ENCODE measurements around the gene PLA2G15. TPM values are rescaled to one million over a fixed set of nuclear protein-coding genes. Genes with fewer than 3 reads are reported as not detected.

Gene PLA2G15
- polyA plus RNA-seq, 1 of the 3 experiments (the other 2 are of a cell fraction), result 23.9 TPM

GRCh38 chr16:68267612-68268405 is 22.6 kb downstream of the PLA2G15 start:
- Histone ChIP-seq H3K9me3 (no peaks in the 10 kb centered on the region), H3F3A (replicated peaks; ENCODE audit: insufficient read depth) (peaks cover 22% of the 10 kb centered on the region), H3K4me2 (no peak overlapping the region), H3K27me3 (ENCODE audit: insufficient read depth) (no peaks in the 10 kb centered on the region), H2AFZ (ENCODE audit: low read depth) (no peak overlapping the region), H3K79me2 (ENCODE audit: insufficient read depth) (peaks cover 83% of the 10 kb centered on the region), H3K9me2 (no peaks in the 10 kb centered on the region), H3K4me3 (ENCODE audit: low read depth in 2 of 2, low read length in 1 of 2) (no peak overlapping the region), H3K9ac (no peak overlapping the region), H3K36me3 (replicated peaks in 1 of 2; ENCODE audit: control insufficient read depth in 1 of 2, insufficient read depth in 2 of 2, low read length in 1 of 2) (peaks cover 0 to 9% of the 10 kb centered on the region in 2 experiments), H3K27ac (ENCODE audit: low read depth in 2 of 2, low read length in 1 of 2) (no peak overlapping the region), H4K20me1 (ENCODE audit: insufficient read depth) (peaks cover 19% of the 10 kb centered on the region), H3K4me1 (ENCODE audit: control insufficient read depth in 1 of 2, insufficient read depth in 2 of 2, low read depth in 1 of 2, low read length in 1 of 2) (peaks cover 0 to 4% of the 10 kb centered on the region in 2 experiments; a peak in 2 of 4 replicates)
- no peak for DNase-seq
- 90% methylated on average over 6 of the region's 6 CpGs for WGBS (ENCODE audit: low lambda C conversion rate)
- CTCF ChIA-PET, result interaction anchor here (0.8 to 13.8 kb wide), 4 partner anchors 16 to 174 kb away, joined by 3 to 355 read pairs (median 4); no protein-coding TSS in a partner anchor
- POLR2A ChIA-PET, result no interaction called here
- TF ChIP-seq RFX5 (IDR thresholded peaks at IDR 0.05; ENCODE audit: low read length), result no peak
- no peak for TF ChIP-seq NRF1 (IDR thresholded peaks at IDR 0.05; ENCODE audit: low read depth, low read length)
- TF ChIP-seq ZBTB33 (IDR thresholded peaks at IDR 0.05; ENCODE audit: borderline replicate concordance, low read depth), result no peak
- no peak for TF ChIP-seq POLR2AphosphoS5 (IDR thresholded peaks at IDR 0.05; ENCODE audit: low read depth, low read length)
- TF ChIP-seq SIN3A (IDR thresholded peaks at IDR 0.05; ENCODE audit: borderline replicate concordance, low read depth, low read length), result no peak
- no peak for TF ChIP-seq EP300 (IDR thresholded peaks at IDR 0.05; ENCODE audit: borderline replicate concordance in 1 of 2, low read depth in 1 of 2, low read length in 1 of 2)
- TF ChIP-seq NFIC (IDR thresholded peaks at IDR 0.05; ENCODE audit: borderline replicate concordance), result no peak
- TF ChIP-seq REST (IDR thresholded peaks at IDR 0.05; ENCODE audit: low read depth, low read length), result no peak
- no peak for TF ChIP-seq RXRA (IDR thresholded peaks at IDR 0.05; ENCODE audit: borderline replicate concordance, low read depth)
- TF ChIP-seq CTCF (IDR thresholded peaks at IDR 0.05), result no peak
- no peak for TF ChIP-seq ELF1 (IDR thresholded peaks at IDR 0.05)
- no peak for TF ChIP-seq USF1 (IDR thresholded peaks at IDR 0.05; ENCODE audit: borderline replicate concordance, low read depth)
- TF ChIP-seq YY1 (IDR thresholded peaks at IDR 0.05; ENCODE audit: low read depth), result no peak
- no peak for TF ChIP-seq USF2 (IDR thresholded peaks at IDR 0.05; ENCODE audit: borderline replicate concordance, low read depth, low read length)
- TF ChIP-seq IRF3 (IDR thresholded peaks at IDR 0.05; ENCODE audit: low read depth, low read length), result no peak
- no peak for TF ChIP-seq TCF12 (IDR thresholded peaks at IDR 0.05)
